HG02884 (cell line): ENCODE measurements around the gene AFF2.

Experiments used
- ATAC-seq: cut with Tn5 transposase; IDR thresholded peaks from one replicate; pipeline ENCODE4 v1.9.1; 2021; ENCODE audit warnings: mild to moderate bottlenecking, moderate library complexity; ENCODE audit not compliant: unreplicated experiment

AFF2 gene

GRCh38 chrX:148577741-148578140 is 77.3 kb downstream of the AFF2 start:
- ATAC-seq, result no peak

GRCh38 chrX:148580016-148580415 is 79.6 kb downstream of the AFF2 start:
- ATAC-seq, result no peak

GRCh38 chrX:148582353-148582752 is 81.9 kb downstream of the AFF2 start:
- no peak for ATAC-seq

- no peak for ATAC-seq
Observed at GRCh38 chrX:148588649-148589310, 88.4 kb downstream of the AFF2 start.

GRCh38 chrX:148592595-148592994 is 92.2 kb downstream of the AFF2 start:
- ATAC-seq, result no peak

- no peak for ATAC-seq
Observed at GRCh38 chrX:148593146-148593545, 92.7 kb downstream of the AFF2 start.

- no peak for ATAC-seq
Observed at GRCh38 chrX:148593987-148594386, 93.6 kb downstream of the AFF2 start.

GRCh38 chrX:148599404-148599803 is 99.0 kb downstream of the AFF2 start:
- no peak for ATAC-seq

GRCh38 chrX:148600131-148600530 is 99.7 kb downstream of the AFF2 start:
- ATAC-seq, result no peak

- no peak for ATAC-seq
Observed at GRCh38 chrX:148600581-148600980, 100.2 kb downstream of the AFF2 start.

GRCh38 chrX:148601034-148601433 is 100.6 kb downstream of the AFF2 start:
- ATAC-seq, result no peak

- ATAC-seq, result peak; percentile 78
Observed at GRCh38 chrX:148609515-148610327, 109.3 kb downstream of the AFF2 start.

GRCh38 chrX:148610328-148610698 is 109.9 kb downstream of the AFF2 start:
- peak; percentile 57 for ATAC-seq

GRCh38 chrX:148611993-148612392 is 111.6 kb downstream of the AFF2 start:
- peak; percentile 49 for ATAC-seq

GRCh38 chrX:148612431-148612830 is 112.0 kb downstream of the AFF2 start:
- ATAC-seq, result no peak

- no peak for ATAC-seq
Observed at GRCh38 chrX:148613636-148614035, 113.2 kb downstream of the AFF2 start.

GRCh38 chrX:148615491-148615890 is 115.1 kb downstream of the AFF2 start:
- no peak for ATAC-seq

GRCh38 chrX:148618470-148619445 is 118.3 kb downstream of the AFF2 start:
- no peak for ATAC-seq

- ATAC-seq, result no peak
Observed at GRCh38 chrX:148620023-148620422, 119.6 kb downstream of the AFF2 start.

- ATAC-seq, result no peak
Observed at GRCh38 chrX:148624951-148625474, 124.6 kb downstream of the AFF2 start.

GRCh38 chrX:148628621-148629020 is 128.2 kb downstream of the AFF2 start:
- no peak for ATAC-seq
